ENCODE results near the gene IRAK1. TPM values are rescaled to one million over a fixed set of nuclear protein-coding genes. Genes with fewer than 3 reads are reported as not detected.

IRAK1 gene
- total RNA-seq, 2 experiments from 2014 or later = 61.2 to 67.4 TPM

GRCh38 chrX:153961292-153961691, 58.4 kb downstream of the IRAK1 start:
- Histone ChIP-seq H3K27me3 (ENCODE audit: control insufficient read depth in 1 of 2, insufficient read depth in 2 of 2, low read length in 2 of 2) (no peaks in the 10 kb centered on the region), H3K27ac (ENCODE audit: low read depth in 1 of 2, low read length in 2 of 2) (no peak overlapping the region), H3K36me3 (ENCODE audit: insufficient read depth, low read length) (peaks cover 78% of the 10 kb centered on the region), H3K9me3 (ENCODE audit: control insufficient read depth in 1 of 2, insufficient read depth in 1 of 2, low read length in 2 of 2) (no peaks in the 10 kb centered on the region), H3K4me1 (ENCODE audit: insufficient read depth, low read length) (peaks cover 22% of the 10 kb centered on the region), H3K4me3 (ENCODE audit: low read length) (no peak overlapping the region)
- CTCF ChIA-PET = interaction anchor here (1.8 kb wide), 1 partner anchor 14 kb away, joined by 5 read pairs; no protein-coding TSS in a partner anchor
- Mint-ChIP-seq H3K9me3 (no peaks in the 10 kb centered on the region), H3K27ac (no peak overlapping the region), H3K4me1 (ENCODE audit: low read depth) (peaks cover under 1% of the 10 kb centered on the region), H3K4me3 (no peak overlapping the region), H3K36me3 (ENCODE audit: low read depth) (peaks cover 42% of the 10 kb centered on the region), H3K27me3 (no peaks in the 10 kb centered on the region)
- POLR2A ChIA-PET = no interaction called here
- intact Hi-C loops (cut with DNase I, micrococcal nuclease) = no loop called here
- DNase-seq (no peak), ATAC-seq (ENCODE audit: poor library complexity) (no peak)
- TF ChIP-seq CTCF (IDR thresholded peaks at IDR 0.05) = no peak

- Histone ChIP-seq H3K36me3 (ENCODE audit: insufficient read depth, low read length) (peaks cover 83% of the 10 kb centered on the region), H3K27me3 (ENCODE audit: control insufficient read depth in 1 of 2, insufficient read depth in 2 of 2, low read length in 2 of 2) (no peaks in the 10 kb centered on the region), H3K9me3 (ENCODE audit: control insufficient read depth in 1 of 2, insufficient read depth in 1 of 2, low read length in 2 of 2) (no peaks in the 10 kb centered on the region), H3K4me1 (ENCODE audit: insufficient read depth, low read length) (peaks cover 17% of the 10 kb centered on the region), H3K4me3 (ENCODE audit: low read length) (no peak overlapping the region), H3K27ac (ENCODE audit: low read depth in 1 of 2, low read length in 2 of 2) (no peak overlapping the region)
- no peak for TF ChIP-seq CTCF (IDR thresholded peaks at IDR 0.05)
- Mint-ChIP-seq H3K4me3 (no peak overlapping the region), H3K4me1 (ENCODE audit: low read depth) (no peaks in the 10 kb centered on the region), H3K36me3 (ENCODE audit: low read depth) (peaks cover 46% of the 10 kb centered on the region), H3K27me3 (no peaks in the 10 kb centered on the region), H3K9me3 (no peaks in the 10 kb centered on the region), H3K27ac (no peak overlapping the region)
- ATAC-seq (ENCODE audit: poor library complexity) (no peak), DNase-seq (no peak)
- POLR2A ChIA-PET = no interaction called here
- intact Hi-C loops (cut with DNase I, micrococcal nuclease) = no loop called here
- CTCF ChIA-PET = no interaction called here
These were observed 58.9 kb downstream of the IRAK1 start for GRCh38 chrX:153960786-153961185.

Small RNA genes within 50 kb of the gene (microRNA-seq; reads per million reads assigned to microRNA genes)
- gene MIR3202-1 (ENCODE audit: borderline microRNAs expressed, borderline replicate concordance) (not detected), gene MIR3202-2 (ENCODE audit: borderline microRNAs expressed, borderline replicate concordance) (not detected), gene MIR718 (ENCODE audit: borderline microRNAs expressed, borderline replicate concordance) (not detected)

Other genes starting within 250 kb of the IRAK1 start
- gene SRPK3, start 238.9 kb downstream of the IRAK1 start, total RNA-seq = not detected
- 10 to 100 TPM; 46.8 to 47.3 TPM for gene IDH3G, start 225.5 kb downstream of the IRAK1 start, total RNA-seq
- gene SSR4, start 225.2 kb downstream of the IRAK1 start, total RNA-seq = 100 to 1,000 TPM; 171 to 173 TPM
- 10 to 100 TPM; 24.8 to 26.8 TPM for gene PDZD4, start 189.4 kb downstream of the IRAK1 start, total RNA-seq
- 1 to 10 TPM in 1 of 2 experiments, under 1 TPM in 1; 0.89 to 1.2 TPM for gene L1CAM, start 133.7 kb downstream of the IRAK1 start, total RNA-seq
- gene AVPR2, start 115.2 kb downstream of the IRAK1 start, total RNA-seq = not detected
- gene ARHGAP4, start 93.6 kb downstream of the IRAK1 start, total RNA-seq = 100 to 1,000 TPM; 456 to 463 TPM
- gene NAA10, start 84.9 kb downstream of the IRAK1 start, total RNA-seq = 10 to 100 TPM; 41.5 to 42.0 TPM
- 1 to 10 TPM; 8.6 to 9.3 TPM for gene RENBP, start 75.3 kb downstream of the IRAK1 start, total RNA-seq
- 10 to 100 TPM; 45.9 to 50.2 TPM for gene HCFC1, start 48.1 kb downstream of the IRAK1 start, total RNA-seq
- 1 to 10 TPM; 1.4 to 2.0 TPM for gene TMEM187, start 47.1 kb downstream of the IRAK1 start, total RNA-seq
- gene MECP2, start 77.8 kb upstream of the IRAK1 start, total RNA-seq = 100 to 1,000 TPM; 120 to 133 TPM
- not detected for gene OPN1LW, start 124.3 kb upstream of the IRAK1 start, total RNA-seq
- not detected for gene OPN1MW, start 162.7 kb upstream of the IRAK1 start, total RNA-seq
- not detected for gene OPN1MW2, start 199.9 kb upstream of the IRAK1 start, total RNA-seq
- gene OPN1MW3, start 237.7 kb upstream of the IRAK1 start, total RNA-seq = not detected